GM12891 (cell line): ENCODE data around the gene CLEC18B. TPM values are rescaled to one million over a fixed set of nuclear protein-coding genes. Genes with fewer than 3 reads are reported as not detected.
"Not testable (repeated sequence)": the region's sequence is repeated elsewhere in the genome, so short reads cannot be mapped to it uniquely, and the experiment has no call there.

Experiments
- DNase-seq: peaks from one replicate; pipeline ENCODE4 v3.0.0; 2011; ENCODE audit warnings: low spot score; ENCODE audit not compliant: insufficient read length
- FAIRE-seq: peaks from 2 replicates; lab custom pipeline; 2011; peaks lifted over from hg19 to GRCh38; lab: Jason Lieb, UNC
- PAX5 ChIP-seq: IDR thresholded peaks from 2 replicates; pipeline ENCODE4 v1.6.1; 2011; ENCODE audit warnings: low read length, moderate library complexity, mild to moderate bottlenecking; ENCODE audit not compliant: insufficient read depth, severe bottlenecking
- POLR2A ChIP-seq: IDR thresholded peaks from 2 replicates; pipeline ENCODE4 v1.6.1; 2011; ENCODE audit warnings: low read depth, low read length, control low read depth
- POLR2AphosphoS5 ChIP-seq: IDR thresholded peaks from 2 replicates; pipeline ENCODE4 v1.6.1; 2011; ENCODE audit warnings: low read depth, low read length, control low read depth
- POU2F2 ChIP-seq: IDR thresholded peaks from 2 replicates; pipeline ENCODE4 v1.6.1; 2011; ENCODE audit warnings: low read depth, mild to moderate bottlenecking, control low read depth, low read length, moderate library complexity
- SPI1 ChIP-seq: IDR thresholded peaks from 2 replicates; pipeline ENCODE4 v1.6.1; 2011; ENCODE audit warnings: low read depth, low read length, control low read depth
- TAF1 ChIP-seq: IDR thresholded peaks from 2 replicates; pipeline ENCODE4 v1.6.1; 2011; ENCODE audit warnings: low read depth, low read length, control low read depth
- polyA plus RNA-seq: library from polyadenylated mRNA; unstranded; fragments of >200 nt; gene quantifications from one replicate; pipeline ENCODE4 v1.2.1, GENCODE V29; 2012; ENCODE audit warnings: low read depth, missing spikeins, inconsistent platforms; ENCODE audit not compliant: missing spikeins

Gene CLEC18B
- not detected for polyA plus RNA-seq

GRCh38 chr16:74420612-74421481 lies at the start of gene CLEC18B:
Gene CLEC18B, minus strand, starts transcription at chr16:74421478. Its CDS starts 208 bp downstream, at chr16:74421270.
- not testable (repeated sequence) for FAIRE-seq, DNase-seq

DNA sequence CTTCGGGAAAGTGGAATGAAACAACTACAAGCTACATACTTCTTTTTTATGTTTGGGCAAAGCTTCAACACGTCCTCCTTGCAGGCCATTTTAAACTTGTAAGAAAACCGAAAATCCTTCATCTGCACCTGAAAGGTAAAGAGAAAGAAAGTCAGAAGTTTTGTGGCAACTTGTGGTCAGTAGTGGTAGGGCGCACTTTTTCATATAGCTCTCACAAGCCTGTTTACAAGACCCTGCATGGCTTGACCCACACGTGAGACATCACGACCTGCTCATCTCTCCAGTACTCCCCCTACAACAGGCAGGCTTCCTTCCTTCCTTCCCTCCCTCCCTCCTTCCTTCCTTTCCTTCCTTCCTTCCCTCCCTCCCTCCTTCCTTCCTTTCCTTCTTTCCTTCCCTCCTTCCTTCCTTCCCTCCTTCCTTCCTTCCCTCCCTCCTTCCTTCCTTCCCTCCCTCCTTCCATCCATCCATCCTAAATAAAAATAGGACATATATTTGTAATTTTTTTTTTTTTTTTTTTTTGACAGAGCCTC lies 48.7 kb upstream of the CLEC18B start:
- DNase-seq (no peak), FAIRE-seq (no peak)

DNA sequence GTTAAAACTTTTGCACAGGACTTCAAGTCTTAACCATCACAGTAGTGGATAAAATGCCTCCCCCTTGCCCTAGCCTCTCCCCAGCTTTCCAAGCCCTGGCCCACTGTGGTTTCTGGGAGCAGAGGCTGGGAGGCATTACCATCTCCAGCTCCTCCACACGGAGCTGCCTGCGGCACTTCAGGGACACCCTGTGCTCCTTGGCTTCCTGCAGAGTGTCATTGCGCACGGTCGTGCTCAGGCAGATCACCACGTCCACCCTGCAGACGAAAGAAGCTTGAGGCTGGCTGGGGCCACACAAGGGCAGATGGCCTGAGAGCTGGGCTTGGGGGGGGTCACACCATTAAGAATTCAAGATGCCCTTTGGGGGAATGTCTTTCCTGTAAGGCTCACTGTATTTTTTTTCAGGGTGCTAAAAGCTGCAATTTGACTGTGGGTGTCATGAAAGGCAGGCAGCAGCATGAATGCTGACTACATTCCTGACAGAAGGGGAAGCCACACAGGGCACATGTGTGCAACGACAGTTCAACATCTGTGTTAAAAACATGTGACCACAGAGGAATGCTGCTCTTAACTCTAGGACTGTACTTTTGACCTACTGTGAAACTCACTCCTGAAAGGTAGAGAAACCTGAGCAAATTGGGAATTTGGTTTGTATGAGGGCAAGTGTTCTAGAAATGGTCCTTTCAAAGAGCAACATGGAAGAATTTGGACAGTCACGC lies 47.7 kb upstream of the CLEC18B start:
- FAIRE-seq (no peak), DNase-seq (no peak)
- TF ChIP-seq PAX5, result no peak
- no peak for TF ChIP-seq SPI1
- no peak for TF ChIP-seq TAF1
- no peak for TF ChIP-seq POLR2AphosphoS5
- TF ChIP-seq POU2F2, result no peak

More for the DNA sequence above, 48.7 kb upstream of the CLEC18B start:
- TF ChIP-seq POU2F2 (no peak), SPI1 (no peak), TAF1 (no peak)

DNA sequence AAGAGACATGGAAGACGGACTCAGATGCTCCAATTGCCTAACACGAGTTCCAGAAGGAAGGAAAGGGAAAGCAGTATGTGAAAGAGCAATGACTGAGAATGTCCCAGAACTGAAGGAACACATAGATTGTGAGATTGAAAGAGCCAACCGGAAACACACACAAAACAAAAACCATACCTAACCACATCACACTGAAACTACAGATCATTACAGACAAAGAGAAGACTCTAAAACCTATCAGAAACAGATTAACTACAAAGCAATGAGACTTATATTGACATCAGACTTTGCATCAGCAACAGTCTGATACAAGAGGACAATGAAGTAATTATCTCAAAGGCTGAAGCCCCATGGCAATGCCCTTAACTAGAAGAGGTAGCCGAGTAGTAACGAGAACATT lies 45.6 kb upstream of the CLEC18B start:
- TF ChIP-seq POLR2A, result no peak
- TF ChIP-seq SPI1, result no peak
- no peak for TF ChIP-seq POU2F2
- no peak for TF ChIP-seq TAF1
- no peak for TF ChIP-seq POLR2AphosphoS5
- TF ChIP-seq PAX5, result no peak
- peak; percentile 68 for FAIRE-seq

GRCh38 chr16:74465851-74466685 lies 44.8 kb upstream of the CLEC18B start:
- no peak for TF ChIP-seq POLR2AphosphoS5
- TF ChIP-seq SPI1, result no peak
- no peak for TF ChIP-seq POU2F2
- no peak for TF ChIP-seq TAF1
- no peak for TF ChIP-seq PAX5
- TF ChIP-seq POLR2A, result no peak
- no peak for FAIRE-seq

More for the DNA sequence above, 45.6 kb upstream of the CLEC18B start:
- DNase-seq, result no peak

GRCh38 chr16:74465281-74465680 lies 44.0 kb upstream of the CLEC18B start:
- DNase-seq, result no peak
- no peak for FAIRE-seq
- TF ChIP-seq POLR2AphosphoS5 (no peak), POLR2A (no peak), SPI1 (no peak), POU2F2 (no peak), PAX5 (no peak), TAF1 (no peak)

More at GRCh38 chr16:74465851-74466685, 44.8 kb upstream of the CLEC18B start:
- no peak for DNase-seq

GRCh38 chr16:74463888-74464287 lies 42.6 kb upstream of the CLEC18B start:
- TF ChIP-seq PAX5 (no peak), SPI1 (peak; percentile 73)
- peak; percentile 59 for FAIRE-seq
- DNase-seq, result peak; percentile 56

DNA sequence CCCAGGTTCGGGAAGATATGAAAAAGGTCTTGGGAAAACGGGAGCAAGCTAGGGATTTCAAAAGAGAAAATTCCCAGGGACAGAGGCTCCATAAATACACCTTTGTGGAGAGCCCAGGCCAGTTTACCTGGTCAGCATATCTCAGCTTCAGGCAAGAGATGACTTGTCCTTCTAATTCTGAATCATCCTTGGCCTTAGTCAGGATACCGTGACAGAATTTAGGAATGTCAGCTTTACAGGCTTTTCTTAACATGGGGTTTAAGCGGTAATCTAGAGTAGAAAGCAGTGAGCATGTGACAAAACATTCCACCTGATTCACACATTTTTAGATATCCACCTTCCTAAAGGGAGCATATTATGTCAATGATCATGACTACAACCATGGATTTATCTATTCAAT lies 41.1 kb upstream of the CLEC18B start:
- no peak for TF ChIP-seq POLR2A
- no peak for TF ChIP-seq POU2F2
- TF ChIP-seq PAX5, result no peak
- TF ChIP-seq SPI1, result no peak
- TF ChIP-seq TAF1, result no peak
- TF ChIP-seq POLR2AphosphoS5, result no peak
- FAIRE-seq (no peak), DNase-seq (no peak)

- DNase-seq, result no peak
- FAIRE-seq, result no peak
- TF ChIP-seq PAX5 (no peak), SPI1 (no peak), POLR2AphosphoS5 (no peak), TAF1 (no peak), POLR2A (no peak), POU2F2 (no peak)
Measured at GRCh38 chr16:74461826-74462225, 40.5 kb upstream of the CLEC18B start.
